ENCODE measurements around the gene TLCD3B. TPM values are rescaled to one million over a fixed set of nuclear protein-coding genes. Genes with fewer than 3 reads are reported as not detected.

TLCD3B gene
- total RNA-seq, 1 donor from 2014 or later = 1.5 TPM

- Mint-ChIP-seq H3K4me3 (ENCODE audit: low read depth) (peak overlapping the region; percentile 98), H3K4me1 (ENCODE audit: low read depth) (peaks cover 16% of the 10 kb centered on the region), H3K9me3 (ENCODE audit: low read depth) (no peaks in the 10 kb centered on the region), H3K36me3 (ENCODE audit: insufficient read depth) (peaks cover 2% of the 10 kb centered on the region), H3K27me3 (no peaks in the 10 kb centered on the region), H3K27ac (peak overlapping the region; percentile 98)
- DNase-seq (ENCODE audit: low spot score, unreplicated experiment) = no peak
- TF ChIP-seq CTCF (IDR thresholded peaks at IDR 0.05; ENCODE audit: unreplicated experiment) = no peak
Observed at GRCh38 chr16:29996766-29997250, 34.3 kb downstream of the TLCD3B start.

GRCh38 chr16:29995911-29996765 lies 34.9 kb downstream of the TLCD3B start, which contains the start of gene INO80E:
TSS of gene INO80E (plus strand) at chr16:29996241. CDS start at chr16:29996311, 70 bp downstream.
- Mint-ChIP-seq H3K36me3 (ENCODE audit: insufficient read depth) (peaks cover 2% of the 10 kb centered on the region), H3K27me3 (no peaks in the 10 kb centered on the region)

GRCh38 chr16:29995324-29995910 lies 35.7 kb downstream of the TLCD3B start, which contains the start of gene HIRIP3:
TSS of gene HIRIP3 (minus strand) at chr16:29995617. CDS start at chr16:29995605, 12 bp downstream.
- peak within 1 kb of the TSS; percentile 98 for H3K4me3 Mint-ChIP-seq (ENCODE audit: low read depth)
- no peak for TF ChIP-seq CTCF (IDR thresholded peaks at IDR 0.05; ENCODE audit: unreplicated experiment)
- peaks cover 16% of the 10 kb centered on the region for H3K4me1 Mint-ChIP-seq (ENCODE audit: low read depth)
- peak; percentile 68 for DNase-seq (ENCODE audit: low spot score, unreplicated experiment)
- H3K9me3 Mint-ChIP-seq (ENCODE audit: low read depth) = no peaks in the 10 kb centered on the region
- H3K36me3 Mint-ChIP-seq (ENCODE audit: insufficient read depth) = peaks cover 2% of the 10 kb centered on the region
- peak within 1 kb of the TSS; percentile 98 for H3K27ac Mint-ChIP-seq
- no peaks in the 10 kb centered on the region for H3K27me3 Mint-ChIP-seq

More at GRCh38 chr16:29995911-29996765, 34.9 kb downstream of the TLCD3B start, which contains the start of gene INO80E:
- Mint-ChIP-seq H3K4me1 (ENCODE audit: low read depth) (peaks cover 16% of the 10 kb centered on the region), H3K27ac (peak within 1 kb of the TSS; percentile 98), H3K9me3 (ENCODE audit: low read depth) (no peaks in the 10 kb centered on the region), H3K4me3 (ENCODE audit: low read depth) (peak within 1 kb of the TSS; percentile 98)
- TF ChIP-seq CTCF (IDR thresholded peaks at IDR 0.05; ENCODE audit: unreplicated experiment) = no peak
- peak; percentile 98 for DNase-seq (ENCODE audit: low spot score, unreplicated experiment)

- peaks cover 2% of the 10 kb centered on the region for H3K36me3 Mint-ChIP-seq (ENCODE audit: insufficient read depth)
- no peak for TF ChIP-seq CTCF (IDR thresholded peaks at IDR 0.05; ENCODE audit: unreplicated experiment)
Observed at GRCh38 chr16:29994600-29995323, 36.3 kb downstream of the TLCD3B start.

More at GRCh38 chr16:29994600-29995323, 36.3 kb downstream of the TLCD3B start:
- Mint-ChIP-seq H3K4me3 (ENCODE audit: low read depth) (peak overlapping the region; percentile 98), H3K4me1 (ENCODE audit: low read depth) (peaks cover 16% of the 10 kb centered on the region), H3K27me3 (no peaks in the 10 kb centered on the region), H3K9me3 (ENCODE audit: low read depth) (no peaks in the 10 kb centered on the region), H3K27ac (peak overlapping the region; percentile 98)
- no peak for DNase-seq (ENCODE audit: low spot score, unreplicated experiment)
